AG09309 (cell line): ENCODE results near the gene BRAT1.

Experiments used
- DNase-seq: peaks from one replicate; pipeline ENCODE4 v3.0.0-alpha.2; 2010; ENCODE audit warnings: low read depth
- H3K4me3 ChIP-seq: 2 replicates; pipeline ENCODE4 v1.5.1; 2011; ENCODE audit warnings: mild to moderate bottlenecking, low read depth, low read length, moderate library complexity; ENCODE audit not compliant: control insufficient read depth
- TF ChIP-seq, protein P1 (sequence below): IDR thresholded peaks from 2 replicates; pipeline ENCODE4 v1.5.1; 2011; ENCODE audit warnings: mild to moderate bottlenecking, low read depth, low read length, inconsistent platforms; ENCODE audit not compliant: insufficient read depth, control insufficient read depth; ENCODE audit errors: missing control alignments

The BRAT1 gene

DNA sequence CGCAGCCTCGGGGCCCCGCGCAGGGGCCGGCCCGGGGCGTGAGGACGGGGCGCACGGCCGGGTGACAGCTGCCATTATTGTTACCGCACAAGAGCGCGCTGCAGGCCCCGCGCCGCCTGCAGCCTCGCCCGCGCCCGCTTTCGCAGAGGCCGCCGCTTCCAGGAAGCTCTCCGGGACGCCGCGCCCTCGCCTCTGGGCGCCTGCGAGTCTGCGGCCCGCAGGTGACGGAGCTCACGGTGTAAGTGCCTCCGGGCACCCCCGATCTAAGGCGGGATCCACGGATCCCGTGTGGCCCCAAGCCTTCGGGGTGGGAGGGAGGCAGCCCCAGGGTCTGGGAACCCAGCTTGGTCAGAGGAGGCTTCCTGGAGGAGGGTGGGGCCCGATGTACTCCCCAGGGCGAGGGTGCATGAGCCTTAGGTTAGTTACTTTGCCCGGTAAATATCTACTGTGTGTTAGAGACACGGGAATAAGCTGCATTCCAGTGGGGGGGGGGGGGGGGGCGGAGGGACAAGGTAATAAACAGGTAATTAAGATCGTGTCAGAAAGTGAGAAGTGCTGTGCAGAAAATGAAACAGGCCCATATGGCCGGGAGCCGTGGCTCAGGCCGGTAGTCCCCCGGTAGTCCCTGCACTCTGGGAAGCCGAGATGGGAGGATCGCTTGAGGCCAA is 4.1 kb upstream of the BRAT1 start:
- no peak for DNase-seq
- H3K4me3 ChIP-seq: peak overlapping the region; percentile 84
- TF ChIP-seq, protein P1, sequence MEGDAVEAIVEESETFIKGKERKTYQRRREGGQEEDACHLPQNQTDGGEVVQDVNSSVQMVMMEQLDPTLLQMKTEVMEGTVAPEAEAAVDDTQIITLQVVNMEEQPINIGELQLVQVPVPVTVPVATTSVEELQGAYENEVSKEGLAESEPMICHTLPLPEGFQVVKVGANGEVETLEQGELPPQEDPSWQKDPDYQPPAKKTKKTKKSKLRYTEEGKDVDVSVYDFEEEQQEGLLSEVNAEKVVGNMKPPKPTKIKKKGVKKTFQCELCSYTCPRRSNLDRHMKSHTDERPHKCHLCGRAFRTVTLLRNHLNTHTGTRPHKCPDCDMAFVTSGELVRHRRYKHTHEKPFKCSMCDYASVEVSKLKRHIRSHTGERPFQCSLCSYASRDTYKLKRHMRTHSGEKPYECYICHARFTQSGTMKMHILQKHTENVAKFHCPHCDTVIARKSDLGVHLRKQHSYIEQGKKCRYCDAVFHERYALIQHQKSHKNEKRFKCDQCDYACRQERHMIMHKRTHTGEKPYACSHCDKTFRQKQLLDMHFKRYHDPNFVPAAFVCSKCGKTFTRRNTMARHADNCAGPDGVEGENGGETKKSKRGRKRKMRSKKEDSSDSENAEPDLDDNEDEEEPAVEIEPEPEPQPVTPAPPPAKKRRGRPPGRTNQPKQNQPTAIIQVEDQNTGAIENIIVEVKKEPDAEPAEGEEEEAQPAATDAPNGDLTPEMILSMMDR: no peak

DNA sequence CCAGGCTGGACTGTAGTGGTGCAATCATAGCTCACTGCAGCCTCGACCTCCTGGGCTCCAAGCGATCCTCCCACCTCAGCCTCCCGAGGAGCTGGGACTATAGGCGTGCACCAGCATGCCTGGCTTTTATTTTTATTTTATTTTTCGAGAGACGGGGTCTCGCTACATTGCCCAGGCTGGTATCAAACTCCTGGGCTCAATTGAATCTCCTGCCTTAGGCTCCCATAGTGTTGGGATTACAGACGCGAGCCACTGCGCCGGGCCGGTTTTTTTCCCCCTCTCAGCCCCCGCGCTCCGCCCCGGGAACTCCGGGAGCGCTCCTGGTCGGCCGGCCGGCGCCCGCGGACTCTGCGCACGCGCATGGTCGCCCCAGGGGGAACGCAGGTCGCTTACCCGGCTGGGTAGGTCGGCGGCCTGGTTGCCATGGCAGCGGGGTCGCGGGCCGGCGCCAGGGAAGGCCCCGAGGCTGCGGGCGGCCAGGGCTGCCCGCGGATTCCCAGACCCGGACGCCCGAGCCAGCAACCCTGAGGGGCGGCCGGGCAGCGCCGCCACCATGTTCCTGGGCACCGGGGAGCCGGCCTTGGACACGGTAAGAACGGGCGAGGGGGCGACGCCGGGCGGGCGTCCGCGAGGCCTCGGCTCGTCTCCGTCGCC is 3.4 kb upstream of the BRAT1 start, which contains the start of gene IQCE:
Gene IQCE (plus strand): TSS at position 351 of the 654 bp plus-strand sequence. CDS start 203 bp downstream, at position 554.
- peak within 1 kb of the TSS; percentile 84 for H3K4me3 ChIP-seq
- TF ChIP-seq, protein P1: no peak

DNA sequence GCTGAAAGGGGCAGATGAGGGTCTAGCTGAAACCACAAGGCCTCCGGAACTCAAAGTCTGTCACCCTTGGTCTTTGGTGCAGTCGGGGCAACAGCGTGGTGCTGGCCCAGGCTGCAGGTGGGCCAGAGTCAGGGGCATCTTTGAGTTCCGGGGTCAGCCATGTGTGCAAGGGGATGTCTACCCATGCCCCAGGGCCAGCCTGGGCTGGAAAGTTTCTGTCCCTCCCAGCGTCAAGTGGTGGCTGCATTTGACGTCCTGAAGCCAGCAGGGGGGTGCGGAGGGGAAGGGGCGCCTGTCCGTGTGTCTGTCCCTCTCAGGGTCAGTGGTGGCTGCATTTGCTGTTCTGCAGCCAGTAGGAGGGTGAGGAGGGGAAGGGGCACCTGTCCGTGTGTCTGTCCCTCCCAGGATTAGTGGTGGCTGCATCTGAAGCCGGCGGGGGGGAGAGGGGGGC is 638 bp downstream of the BRAT1 start:
- TF ChIP-seq, protein P1: no peak
- DNase-seq: no peak
- peak overlapping the region; percentile 48 for H3K4me3 ChIP-seq

More for the DNA sequence above, 3.4 kb upstream of the BRAT1 start, which contains the start of gene IQCE:
- DNase-seq: peak; percentile 39

DNA sequence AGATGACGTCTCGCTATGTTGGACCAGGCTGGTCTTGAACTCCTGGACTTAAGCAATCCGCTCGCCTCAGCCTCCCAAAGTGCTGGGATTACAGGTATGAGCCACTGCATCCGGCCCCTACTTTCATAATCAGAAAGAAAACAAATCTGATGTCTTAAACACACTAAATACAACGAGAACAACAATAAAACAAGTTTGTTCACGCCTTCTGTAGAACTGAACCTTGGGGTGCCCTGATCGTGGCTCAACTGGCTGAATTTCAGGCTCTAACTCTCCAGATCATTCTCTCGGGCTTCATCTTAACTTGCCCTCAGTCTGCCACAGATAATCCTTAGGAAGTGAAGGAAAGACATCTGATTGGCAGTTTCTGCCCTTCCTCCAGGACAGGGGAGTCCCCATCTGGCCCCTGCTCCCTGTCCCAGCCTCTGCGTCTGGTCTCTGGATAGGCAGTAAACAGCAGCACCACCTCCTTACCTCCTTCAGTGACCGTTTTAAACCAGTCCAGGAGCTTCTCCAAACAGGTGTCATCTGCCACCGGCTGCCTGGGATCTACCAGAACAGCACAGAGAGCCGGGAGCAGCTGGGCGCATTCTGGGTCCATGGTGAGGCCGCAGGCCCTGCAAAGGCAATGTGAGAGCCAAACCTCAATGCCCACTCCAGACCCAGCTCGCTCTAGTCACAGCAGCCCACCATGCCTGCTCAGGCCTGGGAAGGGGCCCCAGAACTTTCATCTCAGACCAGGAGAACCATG is 1.3 kb downstream of the BRAT1 start:
- DNase-seq: no peak
- H3K4me3 ChIP-seq: peak overlapping the region; percentile 48
- TF ChIP-seq, protein P1: no peak

DNA sequence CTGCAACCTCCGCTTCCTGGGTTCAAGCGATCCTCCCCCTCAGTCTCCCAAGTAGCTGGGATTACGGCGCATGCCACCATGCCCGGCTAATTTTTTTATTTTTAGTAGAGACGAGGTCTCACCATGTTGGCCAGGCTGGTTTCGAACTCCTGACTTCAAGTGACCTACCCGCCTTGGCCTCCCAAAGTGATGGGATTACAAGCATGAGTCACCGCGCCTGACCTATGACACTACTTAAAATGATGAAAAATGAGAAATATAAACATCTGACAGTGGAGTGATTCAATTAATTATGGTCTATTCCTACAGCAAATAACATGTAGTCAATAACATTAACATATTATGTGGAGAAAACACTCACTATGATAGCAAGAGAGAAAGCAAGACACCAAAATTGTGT is 2.2 kb downstream of the BRAT1 start:
- TF ChIP-seq, protein P1: no peak
- no peak overlapping the region for H3K4me3 ChIP-seq
- no peak for DNase-seq

DNA sequence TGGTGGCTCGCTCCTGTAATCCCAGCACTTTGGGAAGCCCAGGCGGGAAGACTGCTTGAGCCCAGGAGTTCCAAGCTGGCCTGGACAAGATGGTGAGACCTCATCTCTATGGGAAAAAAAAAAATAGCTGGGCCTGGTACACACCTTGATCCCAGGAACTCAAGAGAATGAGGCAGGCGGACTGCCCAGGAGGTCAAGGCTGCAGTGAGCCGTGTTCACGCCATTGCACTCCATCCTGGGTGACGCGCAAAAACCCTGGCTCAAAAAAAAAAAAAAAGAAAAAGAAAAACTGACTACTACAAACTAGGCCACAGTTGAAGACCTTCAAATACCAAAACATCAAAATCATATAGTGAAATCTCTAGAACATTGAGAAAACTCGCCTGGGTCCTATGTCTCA is 3.9 kb downstream of the BRAT1 start:
- DNase-seq: no peak
- TF ChIP-seq, protein P1: no peak
- no peak overlapping the region for H3K4me3 ChIP-seq
